NCI-H2196 treated with DMSO at 0.1 percent for 48 hours (cell line): ENCODE measurements around the gene TIMM44.

Experiments used
- DNase-seq: peaks from one replicate; lab custom pipeline; 2025; ENCODE audit not compliant: unreplicated experiment; lab: John Stamatoyannopoulos, UW

Gene TIMM44

DNA sequence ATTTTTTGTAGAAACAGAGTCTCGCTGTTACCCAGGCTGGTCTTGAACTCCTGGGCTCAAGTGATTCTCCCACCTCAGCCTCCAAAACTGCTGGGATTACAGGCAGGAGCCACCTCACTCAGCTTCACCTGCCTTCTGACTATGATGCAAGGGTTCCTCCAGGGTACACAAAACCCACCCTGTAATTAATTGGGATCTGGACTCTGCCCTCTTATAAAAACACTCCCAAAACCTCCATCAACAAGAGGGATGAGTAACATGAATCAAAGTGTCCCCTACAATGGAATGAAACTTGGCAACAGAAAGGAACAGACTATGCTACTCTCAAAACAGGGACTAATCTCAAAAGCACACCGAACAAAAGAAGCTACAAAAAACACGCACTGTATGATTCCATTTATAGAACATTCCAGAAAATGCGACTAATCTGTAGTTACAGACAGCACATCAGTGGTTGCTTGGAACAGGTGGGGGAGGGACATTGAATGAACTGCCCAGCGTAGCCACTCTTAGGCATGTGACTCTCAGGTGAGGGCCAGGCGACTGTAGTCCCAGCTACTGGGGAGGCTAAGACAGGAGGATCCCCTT is 66.1 kb downstream of the TIMM44 start:
- no peak for DNase-seq
